Adipocyte (in vitro differentiated cells): ENCODE measurements around the gene MBNL3.

Experiments
- DNase-seq: peaks from one replicate; pipeline ENCODE4 v3.0.0-alpha.2; 2015; ENCODE audit warnings: low read depth
- H3K27me3 ChIP-seq: replicated peaks from 2 replicates; pipeline ENCODE4 v1.7.0; 2013; ENCODE audit warnings: mild to moderate bottlenecking, low read length, moderate library complexity; ENCODE audit not compliant: control insufficient read depth, insufficient read depth
- H3K36me3 ChIP-seq: 2 replicates; pipeline ENCODE4 v1.7.0; 2013; ENCODE audit warnings: low read length, mild to moderate bottlenecking, moderate library complexity; ENCODE audit not compliant: control insufficient read depth, insufficient read depth, severe bottlenecking
- H3K4me1 ChIP-seq: 2 replicates; pipeline ENCODE4 v1.7.0; 2013; ENCODE audit warnings: mild to moderate bottlenecking, low read length, moderate library complexity; ENCODE audit not compliant: control insufficient read depth, insufficient read depth
- H3K4me3 ChIP-seq: 2 replicates; pipeline ENCODE4 v1.7.0; 2013; ENCODE audit warnings: mild to moderate bottlenecking, low read length, moderate library complexity
- H3K9ac ChIP-seq: 2 replicates; pipeline ENCODE4 v1.7.0; 2013; ENCODE audit warnings: mild to moderate bottlenecking, low read length, moderate library complexity
- H3K9me3 ChIP-seq: 2 replicates; pipeline ENCODE4 v1.7.0; 2013; ENCODE audit warnings: mild to moderate bottlenecking, low read length, moderate library complexity; ENCODE audit not compliant: control insufficient read depth

Gene MBNL3

DNA sequence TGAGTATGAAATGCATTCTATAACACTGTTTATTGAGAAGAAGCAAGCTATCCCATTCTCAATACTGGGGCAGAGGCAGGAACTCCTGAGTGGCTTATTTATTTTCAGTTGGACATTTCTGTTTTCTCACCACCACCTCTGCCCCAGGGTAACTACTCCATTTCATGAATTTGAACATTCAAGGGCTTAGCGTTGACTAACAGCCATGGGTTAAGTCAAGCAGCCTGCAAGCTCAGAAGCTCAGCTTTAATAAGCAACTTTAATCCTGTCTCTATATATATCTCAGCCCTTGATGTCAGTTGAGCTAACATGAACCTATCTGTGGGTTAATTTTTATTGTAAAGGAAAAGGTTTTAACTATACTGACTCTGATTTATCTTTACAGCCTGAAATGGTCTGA is 93.8 kb downstream of the MBNL3 start:
- DNase-seq, result no peak
- no peaks in the 10 kb centered on the region for H3K36me3 ChIP-seq
- H3K9me3 ChIP-seq, result no peaks in the 10 kb centered on the region
- H3K9ac ChIP-seq, result no peak overlapping the region
- H3K4me3 ChIP-seq, result no peak overlapping the region
- no peaks in the 10 kb centered on the region for H3K4me1 ChIP-seq
- peaks cover 6% of the 10 kb centered on the region for H3K27me3 ChIP-seq

DNA sequence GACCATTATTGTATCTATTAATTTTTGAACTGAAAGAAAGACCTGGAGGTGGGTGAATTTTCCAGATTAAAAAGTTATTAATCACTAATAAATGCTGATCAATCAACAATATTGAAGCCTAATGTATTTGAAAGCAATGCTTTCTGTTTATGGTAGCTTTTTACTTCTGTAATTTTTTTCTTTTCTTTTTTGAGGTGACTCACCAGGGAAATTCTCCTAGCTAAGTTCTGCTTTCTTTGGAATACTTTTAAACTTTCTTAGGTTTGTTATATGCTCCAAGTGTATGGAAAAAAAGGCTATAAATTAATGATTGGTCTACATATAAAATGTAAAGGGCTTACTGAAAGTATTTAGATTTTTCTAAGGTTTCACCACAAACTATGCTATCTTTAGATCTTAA is 94.2 kb downstream of the MBNL3 start:
- no peaks in the 10 kb centered on the region for H3K4me1 ChIP-seq
- H3K36me3 ChIP-seq, result no peaks in the 10 kb centered on the region
- no peak overlapping the region for H3K4me3 ChIP-seq
- no peak for DNase-seq
- peaks cover 6% of the 10 kb centered on the region for H3K27me3 ChIP-seq
- H3K9me3 ChIP-seq, result no peaks in the 10 kb centered on the region
- no peak overlapping the region for H3K9ac ChIP-seq

DNA sequence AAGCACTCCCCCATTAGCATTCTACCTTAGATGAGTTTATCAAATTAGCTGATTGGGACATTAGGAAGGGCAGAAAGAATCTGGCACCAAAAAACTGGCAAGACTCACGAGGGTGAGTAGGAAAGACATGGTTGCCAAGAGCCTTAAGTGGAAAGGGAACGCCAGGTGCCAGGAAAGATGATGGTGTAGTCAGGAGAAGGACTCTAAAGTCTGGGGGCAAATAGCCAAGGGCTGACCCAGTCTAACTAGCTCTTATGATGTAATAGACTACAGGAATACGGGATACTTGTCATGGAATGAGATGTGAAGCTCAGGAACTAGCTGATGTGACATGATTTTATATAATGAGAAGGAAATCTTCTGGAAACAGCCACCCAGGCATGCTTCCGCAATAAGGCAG is 94.8 kb downstream of the MBNL3 start:
- Histone ChIP-seq H3K4me3 (no peak overlapping the region), H3K9me3 (no peaks in the 10 kb centered on the region), H3K27me3 (peaks cover 6% of the 10 kb centered on the region), H3K9ac (no peak overlapping the region), H3K36me3 (no peaks in the 10 kb centered on the region), H3K4me1 (no peaks in the 10 kb centered on the region)
- DNase-seq, result no peak

DNA sequence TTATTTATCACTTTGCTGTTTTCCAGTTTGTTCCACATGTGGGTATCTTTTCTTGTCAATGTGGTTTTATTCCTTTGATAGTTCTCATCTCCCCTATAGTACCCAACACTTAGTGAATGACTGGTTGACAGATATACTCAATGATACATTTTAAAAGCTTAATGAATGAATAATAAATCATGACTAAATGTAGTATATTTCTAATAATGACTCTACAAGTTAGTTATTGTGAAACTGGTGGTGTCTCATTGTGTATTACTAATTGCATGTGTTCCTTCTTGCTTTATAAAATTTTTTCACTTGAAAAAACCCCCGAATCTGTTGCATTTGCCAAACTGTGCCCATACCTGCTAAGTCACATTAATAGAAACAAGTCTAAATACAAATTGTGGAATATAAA is 95.4 kb downstream of the MBNL3 start:
- Histone ChIP-seq H3K36me3 (no peaks in the 10 kb centered on the region), H3K4me1 (no peaks in the 10 kb centered on the region), H3K9me3 (no peaks in the 10 kb centered on the region), H3K27me3 (peaks cover 6% of the 10 kb centered on the region), H3K9ac (no peak overlapping the region), H3K4me3 (no peak overlapping the region)
- no peak for DNase-seq

DNA sequence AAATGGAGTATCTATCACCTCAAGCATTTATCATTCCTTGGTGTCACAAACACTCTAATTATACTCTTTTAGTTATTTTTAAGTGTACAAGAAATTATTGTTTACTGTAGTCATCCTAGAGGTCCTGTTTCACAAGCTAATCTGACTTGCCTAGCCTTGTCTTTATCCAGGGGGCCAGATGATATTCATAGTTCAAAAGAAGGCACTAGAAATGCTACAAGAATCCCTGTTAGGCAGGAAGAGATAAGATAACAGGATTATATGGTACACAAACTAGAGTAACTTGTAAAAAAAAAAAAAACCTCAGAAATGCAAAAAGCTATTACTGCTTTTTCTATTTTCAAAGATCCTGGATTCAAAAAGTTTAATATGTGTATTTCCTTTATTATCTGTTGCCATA is 95.8 kb downstream of the MBNL3 start:
- Histone ChIP-seq H3K4me1 (no peaks in the 10 kb centered on the region), H3K36me3 (no peaks in the 10 kb centered on the region), H3K9ac (no peak overlapping the region), H3K4me3 (no peak overlapping the region), H3K27me3 (peaks cover 6% of the 10 kb centered on the region), H3K9me3 (no peaks in the 10 kb centered on the region)
- DNase-seq, result no peak

DNA sequence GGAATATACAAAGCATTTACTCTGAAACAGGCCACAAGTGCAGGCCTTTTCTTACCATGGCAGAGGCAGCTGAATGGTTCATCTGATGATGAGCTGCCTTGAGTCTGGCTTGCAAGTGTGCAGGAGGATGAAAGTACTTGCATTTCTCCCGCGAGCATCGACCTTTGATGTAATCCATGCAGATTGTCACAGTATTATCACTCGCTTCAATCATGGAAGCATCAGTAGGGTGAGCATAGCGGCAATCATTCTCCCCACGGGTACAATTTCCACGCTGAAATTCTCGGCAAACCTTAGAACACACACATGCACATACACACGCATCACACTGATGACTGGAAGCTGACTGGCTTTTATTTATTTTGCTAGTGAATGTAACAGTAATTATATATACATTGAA is 98.0 kb downstream of the MBNL3 start:
- Histone ChIP-seq H3K4me3 (no peak overlapping the region), H3K27me3 (peaks cover 6% of the 10 kb centered on the region), H3K36me3 (no peaks in the 10 kb centered on the region), H3K9ac (no peak overlapping the region), H3K4me1 (no peaks in the 10 kb centered on the region), H3K9me3 (no peaks in the 10 kb centered on the region)
- no peak for DNase-seq

DNA sequence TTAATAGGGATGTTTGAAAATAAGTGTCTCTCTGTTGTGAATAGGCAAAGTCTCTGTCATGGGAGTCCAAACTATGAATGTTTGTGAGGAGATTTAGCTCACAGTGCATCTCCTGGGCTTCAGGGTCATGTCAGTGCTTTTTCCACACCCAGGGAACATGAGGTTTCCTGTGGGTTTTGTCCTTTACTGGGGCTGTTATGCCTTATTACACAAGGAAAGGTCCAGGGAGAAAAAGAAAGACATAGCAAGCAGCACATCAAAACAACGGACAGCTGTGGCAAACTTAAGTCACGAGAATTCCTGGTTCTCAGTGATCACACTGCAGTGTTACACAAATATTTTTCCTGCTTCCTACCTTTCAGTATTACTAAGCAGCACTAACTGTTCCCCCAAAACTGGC is 99.4 kb downstream of the MBNL3 start:
- H3K9me3 ChIP-seq, result no peaks in the 10 kb centered on the region
- no peak overlapping the region for H3K4me3 ChIP-seq
- peaks cover 3% of the 10 kb centered on the region for H3K27me3 ChIP-seq
- DNase-seq, result no peak
- H3K9ac ChIP-seq, result no peak overlapping the region
- H3K36me3 ChIP-seq, result no peaks in the 10 kb centered on the region
- no peaks in the 10 kb centered on the region for H3K4me1 ChIP-seq

DNA sequence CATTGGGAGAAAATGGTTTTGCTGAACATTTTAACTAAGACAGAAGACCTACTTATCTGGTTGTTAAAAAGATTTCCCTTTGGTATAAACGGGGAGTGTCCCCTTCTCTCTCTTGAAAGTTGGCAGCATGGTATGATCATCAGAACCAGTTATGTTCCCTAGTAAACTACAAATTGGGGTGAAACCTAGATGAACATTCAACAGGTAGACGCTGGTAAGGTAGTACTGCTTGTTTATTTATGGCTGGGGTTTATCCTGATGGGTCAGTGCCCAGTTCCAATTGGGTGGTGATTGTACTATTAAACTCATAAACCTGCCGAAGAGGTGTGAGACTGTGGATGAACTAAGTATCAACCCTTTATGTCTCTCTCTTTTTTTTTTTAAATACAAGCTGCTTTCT is 100.5 kb downstream of the MBNL3 start:
- peaks cover 3% of the 10 kb centered on the region for H3K27me3 ChIP-seq
- no peak for DNase-seq
- no peak overlapping the region for H3K4me3 ChIP-seq
- no peak overlapping the region for H3K9ac ChIP-seq
- H3K4me1 ChIP-seq, result peaks cover 1% of the 10 kb centered on the region
- no peaks in the 10 kb centered on the region for H3K9me3 ChIP-seq
- no peaks in the 10 kb centered on the region for H3K36me3 ChIP-seq

DNA sequence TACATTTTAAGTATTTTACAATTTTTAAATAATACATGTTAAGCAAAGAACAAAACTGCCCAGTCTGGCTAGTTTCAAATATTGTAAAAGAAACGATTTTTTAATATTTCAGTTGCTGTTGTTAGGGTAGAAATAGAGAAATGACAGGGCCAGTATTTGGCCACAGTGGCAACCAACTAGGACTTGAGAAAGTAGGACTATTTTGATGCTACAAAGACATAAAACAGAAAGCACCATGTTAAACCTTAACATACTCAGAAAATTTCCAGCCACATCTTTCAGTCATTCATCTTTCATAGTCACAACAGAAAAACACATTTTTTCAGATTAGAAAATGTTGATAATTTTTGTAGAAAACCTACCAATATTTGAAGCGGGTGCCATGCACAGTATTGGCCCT is 104.5 kb downstream of the MBNL3 start:
- no peak overlapping the region for H3K9ac ChIP-seq
- no peaks in the 10 kb centered on the region for H3K36me3 ChIP-seq
- H3K9me3 ChIP-seq, result no peaks in the 10 kb centered on the region
- no peak overlapping the region for H3K4me3 ChIP-seq
- H3K4me1 ChIP-seq, result peaks cover 6% of the 10 kb centered on the region
- H3K27me3 ChIP-seq, result no peaks in the 10 kb centered on the region
- no peak for DNase-seq

DNA sequence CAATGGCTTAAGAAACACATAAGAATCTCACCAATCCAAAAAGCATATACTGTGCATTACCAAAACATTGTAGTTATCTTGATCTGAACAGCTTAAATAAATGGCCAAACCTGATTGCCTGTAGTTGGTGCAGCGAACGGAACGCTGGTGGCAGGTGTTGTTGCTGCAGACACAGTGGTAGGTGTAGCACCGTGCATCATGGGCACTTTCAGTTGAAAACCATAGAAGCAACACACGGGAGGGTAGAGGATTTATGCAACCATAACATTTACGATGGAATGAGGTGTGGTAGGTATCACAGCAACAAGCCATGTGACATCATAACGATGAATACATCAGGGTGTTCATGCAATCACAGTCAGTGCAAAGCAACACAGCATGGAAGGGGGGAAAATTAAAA is 106.8 kb downstream of the MBNL3 start:
- H3K9ac ChIP-seq, result no peak overlapping the region
- no peaks in the 10 kb centered on the region for H3K36me3 ChIP-seq
- H3K27me3 ChIP-seq, result no peaks in the 10 kb centered on the region
- H3K4me1 ChIP-seq, result peaks cover 6% of the 10 kb centered on the region
- no peaks in the 10 kb centered on the region for H3K9me3 ChIP-seq
- no peak for DNase-seq
- H3K4me3 ChIP-seq, result no peak overlapping the region

DNA sequence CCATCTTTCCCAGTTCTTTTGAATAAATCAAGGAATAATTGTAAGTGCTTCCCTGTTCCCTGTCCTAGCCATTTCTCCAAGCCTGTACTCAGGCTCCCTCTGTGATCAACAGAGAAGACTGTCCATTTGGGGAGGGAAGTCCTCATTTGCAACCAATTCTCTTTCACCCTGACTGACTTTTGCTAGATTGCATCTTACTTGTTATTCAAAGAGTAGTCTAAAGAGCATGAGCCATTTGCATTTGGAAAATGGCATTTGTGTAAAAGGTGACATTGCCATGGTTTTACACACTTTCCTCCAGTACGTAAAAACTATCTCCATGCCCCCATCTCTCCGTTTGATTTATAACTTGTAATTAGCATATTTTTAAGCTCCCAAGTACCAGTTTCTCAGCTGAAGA is 110.6 kb downstream of the MBNL3 start:
- peaks cover 3% of the 10 kb centered on the region for H3K27me3 ChIP-seq
- no peaks in the 10 kb centered on the region for H3K36me3 ChIP-seq
- DNase-seq, result no peak
- peaks cover 4% of the 10 kb centered on the region for H3K4me1 ChIP-seq
- H3K9ac ChIP-seq, result no peak overlapping the region
- no peak overlapping the region for H3K4me3 ChIP-seq
- no peaks in the 10 kb centered on the region for H3K9me3 ChIP-seq

DNA sequence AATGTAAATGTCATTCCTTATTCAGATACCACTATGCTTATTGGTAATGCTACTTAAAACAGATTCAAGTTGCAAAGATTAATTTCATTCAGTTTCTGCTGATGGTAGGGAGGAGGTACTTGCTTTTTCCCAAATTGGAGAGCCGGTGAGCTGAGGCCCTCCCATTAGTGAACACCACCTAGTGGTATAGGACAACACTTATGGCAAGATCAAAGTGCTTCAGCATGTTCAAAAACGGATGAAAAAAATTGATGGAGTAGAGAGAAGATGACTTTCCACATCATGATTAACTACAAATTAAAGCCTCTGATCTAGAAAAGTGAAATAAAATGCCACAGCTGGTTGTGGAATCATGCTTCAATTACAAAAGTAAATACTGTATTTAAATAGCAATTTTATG is 112.9 kb downstream of the MBNL3 start:
- H3K36me3 ChIP-seq, result no peaks in the 10 kb centered on the region
- H3K4me3 ChIP-seq, result no peak overlapping the region
- H3K9me3 ChIP-seq, result no peaks in the 10 kb centered on the region
- no peak overlapping the region for H3K9ac ChIP-seq
- H3K27me3 ChIP-seq, result peaks cover 3% of the 10 kb centered on the region
- no peak for DNase-seq
- no peaks in the 10 kb centered on the region for H3K4me1 ChIP-seq
